ENCODE measurements around the gene KCND2.
"Not testable (repeated sequence)": the region's sequence is repeated elsewhere in the genome, so short reads cannot be mapped to it uniquely, and the experiment has no call there.

KCND2 gene

DNA sequence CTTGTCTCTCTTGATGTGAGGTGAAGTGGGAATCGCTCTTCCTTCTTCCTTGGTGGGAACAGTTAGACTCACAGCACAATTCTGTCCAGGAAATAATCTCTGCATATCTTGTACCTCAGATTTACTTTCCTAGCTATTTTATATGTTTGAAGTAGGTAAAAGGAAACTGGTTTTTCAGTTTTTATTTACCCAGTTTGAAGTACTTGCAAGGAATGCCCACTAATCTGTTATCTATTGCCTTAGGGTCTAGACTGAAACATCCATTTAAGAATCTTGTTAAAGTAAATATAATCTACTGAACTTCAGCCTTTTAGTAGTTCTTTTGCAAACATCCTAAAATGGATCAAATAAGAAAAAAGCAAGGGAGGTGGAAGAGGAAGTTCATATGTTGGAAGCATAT is 229.8 kb downstream of the KCND2 start:
- no peak for DNase-seq

DNA sequence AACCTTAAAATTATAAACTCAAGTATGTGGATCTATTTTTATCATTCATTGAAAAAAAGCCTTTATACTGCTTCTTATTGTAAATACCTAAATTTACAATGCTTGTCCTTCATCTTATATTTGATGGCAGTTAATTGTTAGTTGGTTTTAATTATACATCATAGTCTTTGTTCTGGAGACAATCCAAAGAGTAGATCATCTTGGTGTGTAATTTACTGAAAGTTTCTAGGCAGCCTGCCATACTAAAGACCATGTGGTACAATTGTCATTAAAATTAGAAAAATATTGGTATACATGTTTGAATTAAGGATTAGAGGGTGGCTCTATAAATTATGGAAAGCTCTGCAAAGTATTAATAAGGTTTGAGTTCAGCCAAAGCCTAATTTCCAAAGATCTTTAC is 231.4 kb downstream of the KCND2 start:
- no peak for DNase-seq

DNA sequence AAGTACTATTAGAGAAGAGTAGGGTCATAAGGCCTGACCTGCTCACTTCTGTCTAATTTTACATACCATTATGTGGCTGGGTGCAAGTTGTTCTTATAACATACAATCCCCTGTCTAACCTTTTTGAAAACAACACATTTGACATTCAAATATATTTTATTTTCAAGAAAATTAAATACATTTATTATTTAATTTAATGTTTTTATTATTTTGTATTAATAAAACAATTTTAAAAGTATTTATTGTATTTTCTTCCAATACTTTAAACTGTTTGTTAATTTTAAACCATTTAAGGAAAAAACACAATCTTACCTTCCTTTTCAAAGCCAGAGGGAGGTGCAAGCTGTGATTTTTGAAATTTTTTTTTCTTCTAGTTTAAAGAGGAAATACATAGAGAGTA is 232.8 kb downstream of the KCND2 start:
- DNase-seq = no peak

GRCh38 chr7:120512701-120513100 is 239.7 kb downstream of the KCND2 start:
- DNase-seq = no peak

GRCh38 chr7:120519224-120519623 is 246.2 kb downstream of the KCND2 start:
- no peak for DNase-seq

- no peak for DNase-seq
Measured at GRCh38 chr7:120521761-120522737, 249.1 kb downstream of the KCND2 start.

- DNase-seq = no peak
Measured at GRCh38 chr7:120523985-120524384, 251.0 kb downstream of the KCND2 start.

DNA sequence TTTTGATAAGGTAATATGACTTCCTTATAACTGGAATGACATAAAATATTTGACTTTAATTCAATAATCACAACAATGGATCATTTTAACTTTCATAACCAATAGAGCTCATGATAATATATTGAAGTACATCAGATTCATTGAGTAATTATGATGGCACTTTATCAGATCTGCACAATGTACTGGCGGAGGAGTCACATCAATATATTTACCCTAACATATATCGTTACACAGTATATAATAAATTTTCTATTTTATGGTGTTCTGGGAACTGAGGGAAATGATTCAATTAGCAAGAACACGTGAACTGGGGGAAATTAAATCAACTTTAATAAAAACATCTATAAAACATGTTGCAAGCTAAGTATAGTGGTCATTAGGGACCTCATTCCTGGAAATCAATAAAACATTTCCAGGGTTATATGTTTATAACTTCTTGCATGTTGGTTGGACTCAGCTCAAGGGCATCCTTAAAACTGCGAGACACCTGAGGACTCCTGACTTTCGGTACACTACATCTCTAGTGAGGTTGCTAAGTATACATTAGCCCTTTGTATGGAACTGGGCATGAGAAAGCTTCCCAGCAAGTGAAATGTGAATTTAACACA is 254.0 kb downstream of the KCND2 start:
- DNase-seq = no peak

GRCh38 chr7:120529736-120530135 is 256.8 kb downstream of the KCND2 start:
- no peak for DNase-seq

GRCh38 chr7:120538335-120538734 is 265.4 kb downstream of the KCND2 start:
- no peak for DNase-seq

GRCh38 chr7:120539321-120539720 is 266.3 kb downstream of the KCND2 start:
- DNase-seq = no peak

GRCh38 chr7:120547605-120548004 is 274.6 kb downstream of the KCND2 start:
- DNase-seq = no peak

DNA sequence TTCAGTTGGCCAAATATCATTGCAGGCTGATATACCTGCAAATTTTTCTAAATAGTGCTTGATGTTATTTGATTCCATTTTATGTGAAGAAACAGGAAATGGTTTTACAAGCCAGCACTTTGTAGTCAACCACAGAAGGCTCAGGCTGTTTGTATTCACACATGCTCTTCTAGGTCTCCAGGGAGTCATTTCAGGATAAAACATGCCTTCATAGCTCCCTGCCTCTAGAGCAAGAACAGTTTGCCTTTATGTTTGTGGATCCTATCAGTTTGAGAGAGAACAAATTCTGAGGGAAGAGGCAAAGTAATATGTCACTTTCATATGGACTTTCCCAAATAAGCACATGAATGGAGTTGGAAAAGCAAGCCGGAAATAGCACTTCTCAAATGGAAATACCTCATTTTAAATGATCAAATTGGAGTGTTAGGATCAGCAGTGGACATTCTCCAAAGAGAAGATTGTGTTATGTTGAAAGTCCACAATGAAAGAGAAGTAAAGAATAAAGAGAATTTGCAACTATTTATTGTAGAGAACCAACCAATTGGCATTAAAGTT is 277.6 kb downstream of the KCND2 start:
- no peak for DNase-seq

DNA sequence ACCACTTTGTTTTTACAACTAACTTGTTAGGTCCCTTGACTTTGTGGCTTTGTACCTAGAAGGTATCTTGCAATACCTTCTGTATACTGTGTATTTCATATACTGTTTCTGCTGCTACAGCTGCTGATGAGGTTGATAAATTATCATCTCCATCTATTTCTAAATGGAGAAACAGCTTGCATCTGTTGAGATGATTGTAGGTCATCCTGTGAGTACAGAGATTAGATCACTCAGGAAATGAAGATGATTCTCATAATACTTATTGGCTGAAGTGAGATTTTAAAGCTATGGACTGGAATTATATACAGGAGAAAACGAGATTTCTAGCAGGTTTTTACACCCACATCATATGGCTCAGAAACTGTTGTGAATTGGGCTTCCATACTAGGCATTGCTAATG is 280.5 kb downstream of the KCND2 start:
- DNase-seq = no peak

DNA sequence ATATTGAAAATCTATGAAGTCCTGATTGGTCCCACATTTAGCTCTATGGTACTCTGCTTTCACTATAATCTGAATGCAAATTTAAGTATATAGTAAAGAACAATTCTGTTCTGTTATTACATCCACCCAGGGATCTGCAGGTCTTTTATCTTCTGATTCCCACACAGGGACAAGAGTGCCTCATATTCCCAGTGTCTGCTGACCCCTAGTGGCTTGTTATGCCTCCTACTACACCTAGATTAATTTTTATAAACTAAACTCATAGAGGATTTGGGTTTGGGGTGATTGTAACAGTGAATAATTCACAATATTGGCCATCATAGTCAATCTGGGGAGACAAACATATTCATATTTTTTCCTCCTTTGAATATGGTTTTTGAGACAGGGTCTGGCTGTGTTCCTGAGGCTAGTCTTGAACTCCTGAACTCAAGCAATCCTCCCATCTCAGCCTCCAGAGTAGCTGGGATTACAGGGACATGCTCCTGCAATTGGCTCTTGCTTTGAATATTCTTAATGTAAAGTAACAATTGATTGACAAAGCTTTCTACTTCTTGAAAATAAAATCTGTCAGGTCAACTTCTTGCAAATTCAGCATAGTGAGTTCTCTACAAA is 282.1 kb downstream of the KCND2 start:
- no peak for DNase-seq

- no peak for DNase-seq
Measured at GRCh38 chr7:120564145-120564544, 291.2 kb downstream of the KCND2 start.

GRCh38 chr7:120567204-120567603 is 294.2 kb downstream of the KCND2 start:
- DNase-seq = no peak

- not testable (repeated sequence) for DNase-seq
Measured at GRCh38 chr7:120578657-120579056, 305.7 kb downstream of the KCND2 start.

- DNase-seq = no peak
Measured at GRCh38 chr7:120582916-120583315, 309.9 kb downstream of the KCND2 start.

- DNase-seq = no peak
Measured at GRCh38 chr7:120583899-120584586, 311.1 kb downstream of the KCND2 start.

- no peak for DNase-seq
Measured at GRCh38 chr7:120586571-120586970, 313.6 kb downstream of the KCND2 start.

GRCh38 chr7:120587243-120587642 is 314.3 kb downstream of the KCND2 start:
- DNase-seq = no peak

- no peak for DNase-seq
Measured at GRCh38 chr7:120588416-120588815, 315.4 kb downstream of the KCND2 start.
